Omental fat pad (tissue), 4 donors: ENCODE measurements around the gene C2orf49. TPM values are rescaled to one million over a fixed set of nuclear protein-coding genes. Genes with fewer than 3 reads are reported as not detected.

Experiments
- ATAC-seq: fragments of 150-250 bp; one replicate; pipeline ENCODE4 v1.9.1; 2016; ENCODE audit warnings: mild to moderate bottlenecking, moderate library complexity; ENCODE audit not compliant: low FRiP score
- DNase-seq: peaks from one replicate; pipeline ENCODE4 v3.0.0-alpha.2; 2019; ENCODE audit warnings: low spot score
- total RNA-seq, 4 donors: library from RNA; depleted of rRNA; stranded (reverse); fragments of >200 nt; gene quantifications; one replicate each; pipeline ENCODE4 v1.1.0, GENCODE V29; 2016
- TF ChIP-seq, protein P1 (sequence below), 3 donors: fragments of 450-650 bp; IDR thresholded peaks; one replicate each; pipeline ENCODE4 v1.5.1; 2016 to 2017; ENCODE audit warnings: antibody characterized with exemption in 3 of 3, mild to moderate bottlenecking in 3 of 3, moderate library complexity in 2 of 3

The C2orf49 gene
- total RNA-seq, 4 donors from 2014 or later, result 14.3 to 18.3 (median 15.9) TPM

DNA sequence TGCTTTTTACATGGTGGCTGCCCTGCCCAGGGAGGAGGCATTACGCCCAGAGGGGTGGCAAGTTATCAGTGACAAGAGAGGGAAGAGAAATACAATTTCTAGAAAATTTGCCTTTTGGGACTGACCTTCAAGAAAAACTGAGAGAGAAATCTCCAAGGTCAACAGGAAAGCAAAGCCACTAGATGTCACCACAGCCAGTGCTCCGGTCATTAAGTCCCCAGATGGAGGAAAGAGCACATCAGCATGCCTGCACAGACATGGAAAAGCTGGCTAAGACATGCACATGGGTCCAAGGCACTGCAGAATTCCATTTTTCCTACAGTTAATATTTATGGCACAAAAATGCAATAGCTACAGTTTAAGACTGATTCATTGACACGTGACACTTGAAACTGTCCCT, 40.5 kb downstream of the C2orf49 start:
- TF ChIP-seq, protein P1, sequence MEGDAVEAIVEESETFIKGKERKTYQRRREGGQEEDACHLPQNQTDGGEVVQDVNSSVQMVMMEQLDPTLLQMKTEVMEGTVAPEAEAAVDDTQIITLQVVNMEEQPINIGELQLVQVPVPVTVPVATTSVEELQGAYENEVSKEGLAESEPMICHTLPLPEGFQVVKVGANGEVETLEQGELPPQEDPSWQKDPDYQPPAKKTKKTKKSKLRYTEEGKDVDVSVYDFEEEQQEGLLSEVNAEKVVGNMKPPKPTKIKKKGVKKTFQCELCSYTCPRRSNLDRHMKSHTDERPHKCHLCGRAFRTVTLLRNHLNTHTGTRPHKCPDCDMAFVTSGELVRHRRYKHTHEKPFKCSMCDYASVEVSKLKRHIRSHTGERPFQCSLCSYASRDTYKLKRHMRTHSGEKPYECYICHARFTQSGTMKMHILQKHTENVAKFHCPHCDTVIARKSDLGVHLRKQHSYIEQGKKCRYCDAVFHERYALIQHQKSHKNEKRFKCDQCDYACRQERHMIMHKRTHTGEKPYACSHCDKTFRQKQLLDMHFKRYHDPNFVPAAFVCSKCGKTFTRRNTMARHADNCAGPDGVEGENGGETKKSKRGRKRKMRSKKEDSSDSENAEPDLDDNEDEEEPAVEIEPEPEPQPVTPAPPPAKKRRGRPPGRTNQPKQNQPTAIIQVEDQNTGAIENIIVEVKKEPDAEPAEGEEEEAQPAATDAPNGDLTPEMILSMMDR (IDR thresholded peaks at IDR 0.05), result no peak
- no peak for ATAC-seq
- no peak for DNase-seq

DNA sequence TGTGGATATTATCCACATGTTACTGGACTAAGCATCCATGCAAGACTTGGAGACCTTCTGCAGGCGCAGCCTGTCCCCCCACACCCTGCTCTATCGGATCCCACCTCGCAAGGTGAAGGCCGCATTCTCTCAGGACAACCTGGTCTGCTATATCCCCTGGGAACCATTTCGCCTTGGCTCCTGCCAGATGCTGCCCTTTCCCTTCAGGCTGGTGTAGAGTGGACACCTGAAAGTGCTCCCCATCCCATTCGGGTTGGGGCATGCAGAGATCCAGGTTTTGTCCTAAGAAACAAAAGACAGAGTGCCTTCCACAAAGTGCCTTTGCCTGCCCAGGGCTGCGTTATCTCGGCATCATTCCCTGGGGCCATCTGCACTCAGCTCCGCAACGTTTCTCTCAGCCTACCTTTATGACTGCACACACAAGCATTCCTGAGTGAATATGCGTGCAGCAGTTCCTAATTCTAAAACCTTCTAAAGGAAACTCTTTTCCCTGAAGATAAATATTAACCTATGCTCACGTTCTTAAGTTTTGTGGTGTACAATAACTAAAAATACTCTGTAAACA, 41.0 kb downstream of the C2orf49 start:
- DNase-seq (no peak), ATAC-seq (no peak)
- TF ChIP-seq, protein P1 (IDR thresholded peaks at IDR 0.05), result no peak

DNA sequence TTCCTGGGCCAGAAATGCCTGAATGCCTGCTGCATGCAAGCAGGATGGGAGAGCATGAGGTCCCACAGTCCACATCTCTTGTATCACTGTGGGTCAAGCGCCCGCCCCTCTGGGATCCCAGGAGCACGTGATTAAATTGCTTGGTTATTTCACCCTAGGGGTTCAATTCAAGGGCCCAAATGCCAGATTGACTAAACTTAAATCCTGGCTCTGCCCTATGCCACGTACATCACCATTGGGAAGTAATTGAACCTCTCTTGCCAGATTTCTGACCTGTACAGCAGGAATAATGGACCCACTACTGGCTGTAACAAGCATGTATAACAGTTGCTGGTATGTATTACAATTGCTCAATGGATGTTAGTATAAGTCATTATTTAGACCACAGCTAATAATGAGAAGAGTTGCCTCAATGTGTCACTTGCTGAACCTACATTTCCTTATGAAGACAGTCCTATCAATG, 41.6 kb downstream of the C2orf49 start:
- no peak for ATAC-seq
- DNase-seq, result no peak
- TF ChIP-seq, protein P1 (IDR thresholded peaks at IDR 0.05), result no peak

DNA sequence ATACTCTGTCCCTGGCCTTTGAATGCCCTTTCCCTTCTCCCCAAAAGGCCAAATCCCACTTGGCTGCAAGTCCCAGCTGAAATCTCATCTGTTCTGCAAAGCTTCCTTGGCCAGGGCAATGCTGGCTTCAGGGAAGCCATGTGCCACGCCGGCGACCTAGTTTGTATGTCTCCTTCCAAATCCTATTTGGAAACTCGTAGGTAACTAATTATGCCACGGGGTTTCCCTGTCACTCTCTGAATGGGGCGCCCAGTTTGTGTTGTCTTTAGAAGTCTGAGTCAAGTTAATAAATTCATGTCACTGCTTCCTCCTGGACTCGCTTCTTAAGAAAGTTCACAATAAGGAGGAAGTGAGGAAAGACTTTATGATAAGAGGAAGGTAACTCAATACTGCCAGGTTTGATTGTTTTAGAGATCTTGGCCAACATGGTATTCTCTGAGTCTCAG, 42.4 kb downstream of the C2orf49 start:
- TF ChIP-seq, protein P1 (IDR thresholded peaks at IDR 0.05), result no peak
- ATAC-seq (no peak), DNase-seq (no peak)

DNA sequence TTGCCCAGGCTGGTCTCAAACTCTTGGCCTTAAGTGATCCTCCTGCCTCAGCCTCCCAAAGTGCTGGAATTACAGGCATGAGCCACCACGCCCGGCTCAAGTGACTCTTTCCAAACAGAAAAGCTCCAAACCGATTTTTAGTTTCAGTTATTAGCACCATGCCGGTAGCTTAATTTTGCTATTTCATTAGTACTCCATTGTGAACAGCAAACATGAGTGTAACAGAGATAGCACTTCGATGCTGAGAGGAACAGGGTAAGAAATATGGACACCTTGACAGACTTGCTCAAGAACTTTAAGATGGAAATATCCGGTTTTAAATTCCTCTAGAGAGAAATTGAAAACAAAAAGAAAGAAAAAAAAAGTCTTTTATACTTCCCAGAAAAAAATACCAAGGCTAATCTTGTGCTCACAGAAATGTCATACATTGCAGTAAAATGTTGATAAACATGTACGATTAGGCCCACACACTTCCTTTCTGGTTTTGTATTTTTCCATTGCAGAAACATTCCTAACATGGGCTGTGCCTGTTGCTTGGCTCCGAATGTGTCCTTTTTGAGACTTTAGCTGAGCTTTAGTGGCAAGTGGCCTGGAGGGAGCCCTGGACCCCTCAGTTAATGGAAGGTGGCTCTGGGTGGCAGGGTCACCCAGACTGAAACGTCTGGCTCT, 43.2 kb downstream of the C2orf49 start:
- DNase-seq, result no peak
- TF ChIP-seq, protein P1 (IDR thresholded peaks at IDR 0.05), result no peak
- ATAC-seq, result no peak

DNA sequence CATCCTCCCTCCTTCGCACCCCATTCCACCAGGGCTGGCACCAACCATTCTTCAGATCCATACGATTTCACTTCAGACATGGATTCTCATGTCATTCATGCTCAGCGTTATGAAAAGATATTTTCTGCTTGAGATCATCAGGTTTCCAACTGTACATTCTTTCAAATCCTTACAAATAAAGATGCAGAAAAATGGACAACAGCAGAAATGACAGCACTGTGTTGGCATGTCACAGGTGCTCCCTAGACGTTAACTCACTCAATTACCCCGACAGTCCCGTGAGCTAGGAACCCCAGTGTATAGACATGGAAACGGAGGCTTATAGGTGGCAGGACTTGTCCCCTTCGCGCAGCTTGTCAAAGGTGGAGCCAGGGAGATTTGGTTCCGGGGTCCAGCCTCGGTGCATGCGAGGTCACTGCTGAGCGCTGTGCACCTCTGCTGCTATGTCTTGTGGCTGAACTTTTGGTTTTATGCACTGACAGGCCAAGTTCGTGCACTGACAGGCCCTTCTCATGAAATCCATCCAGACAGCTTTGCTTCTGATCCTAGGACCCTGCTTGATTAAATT, 43.8 kb downstream of the C2orf49 start:
- TF ChIP-seq, protein P1 (IDR thresholded peaks at IDR 0.05), result no peak
- no peak for ATAC-seq
- no peak for DNase-seq
